Heart left ventricle (tissue), 16 donors: ENCODE data around the gene PAQR4. TPM values are rescaled to one million over a fixed set of nuclear protein-coding genes. Genes with fewer than 3 reads are reported as not detected.

Experiments
- ATAC-seq, 4 donors: fragments of 200-7000 bp; cut with Tn5 transposase; one replicate each; pipeline ENCODE4 v1.9.1; 2020 to 2022; ENCODE audit warnings: moderate library complexity in 4 of 4, mild to moderate bottlenecking in 3 of 4, moderate number of reproducible peaks in 1 of 4
- DNase-seq, 5 donors: peaks; one replicate each; pipeline ENCODE4 v3.0.0-alpha.2; 2020
- H3K27ac ChIP-seq, 12 donors: fragments of 200-600 bp; sonication (generic) in 4 of 12; one replicate each; pipeline versions ENCODE4 v1.5.0 to v1.8.0; 2016 to 2022; ENCODE audit warnings: mild to moderate bottlenecking in 2 of 12
- H3K27me3 ChIP-seq, 9 donors: fragments of 200-600 bp; sonication (generic) in 2 of 9; one replicate each; pipeline versions ENCODE4 v1.5.1 to v1.8.0; 2016 to 2022; ENCODE audit warnings: mild to moderate bottlenecking in 3 of 9
- H3K36me3 ChIP-seq, 9 donors: fragments of 200-600 bp; sonication (generic) in 2 of 9; one replicate each; pipeline versions ENCODE4 v1.5.0 to v1.8.0; 2018 to 2022; ENCODE audit warnings: mild to moderate bottlenecking in 2 of 9
- H3K4me1 ChIP-seq, 12 donors: fragments of 200-600 bp; sonication (generic) in 4 of 12; one replicate each; pipeline versions ENCODE4 v1.5.0 to v1.8.0; 2016 to 2022; ENCODE audit warnings: mild to moderate bottlenecking in 3 of 12
- H3K4me3 ChIP-seq, 12 donors: fragments of 200-600 bp; sonication (generic) in 4 of 12; one replicate each; pipeline versions ENCODE4 v1.5.0 to v1.8.0; 2017 to 2022; ENCODE audit warnings: mild to moderate bottlenecking in 9 of 12, moderate library complexity in 4 of 12
- H3K9me3 ChIP-seq, 12 donors: fragments of 200-600 bp; sonication (generic) in 4 of 12; one replicate each; pipeline versions ENCODE4 v1.5.0 to v1.8.0; 2016 to 2022; ENCODE audit warnings: mild to moderate bottlenecking in 1 of 12
- CTCF ChIP-seq, 12 donors: fragments of 200-600 bp; sonication (generic) in 4 of 12; IDR thresholded peaks; one replicate each; pipeline versions ENCODE4 v1.5.0 to v1.8.0; 2018 to 2022; ENCODE audit warnings: antibody characterized with exemption in 12 of 12, mild to moderate bottlenecking in 5 of 12
- POLR2A ChIP-seq, 2 donors: fragments of 450-650 bp; IDR thresholded peaks; one replicate each; pipeline ENCODE4 v1.6.1; 2017; ENCODE audit warnings: antibody characterized with exemption in 2 of 2, mild to moderate bottlenecking in 2 of 2, moderate library complexity in 2 of 2
- WGBS, 4 donors: extraction: QIAGEN DNeasy Blood & Tissue Kit in 2 of 4; methylation state at CpG; one replicate each; pipeline versions ENCODE4 v1.1.5 to v1.1.7; 2013 to 2018; 5-methylcytosine and 5-hydroxymethylcytosine counted together
- intact Hi-C, 10 donors: fragments of 100-400 bp; cut with DNase I; formaldehyde crosslinking; loops; one replicate each; pipeline versions ENCODE4 v1.11.1 to v1.14.2; 2022
- polyA plus RNA-seq, 2 donors: library from polyadenylated mRNA; stranded (reverse); fragments of 200-250 nt; gene quantifications; one replicate each; pipeline ENCODE4 v1.2.3, GENCODE V29; 2013
- total RNA-seq, 9 donors: library from RNA; depleted of rRNA in 2 of 9; stranded (reverse); fragments of >200 nt in 2 of 9; fragmentation: NEBNext Ultra II Directional in 3 of 9; extraction: Animal tissue kit (Norgen Biotek cat#: 25700) in 3 of 9; gene quantifications; one replicate each; pipeline versions ENCODE4 v1.1.0 to v1.2.4, GENCODE V29; 2016 to 2023
- donor health status: ischemic (EF 13 %, LVEDD 7.1; RV severe dilation, severe dysfunction).
- donor health status: healthy with polysubstance abuse.
- donor health status: DM: no; HTN: yes; CAD: no.
- donor health status: DM: no; HTN: no; CAD: no.
- donor health status: ischemic (EF 25% LVEDD 6.9; RV normal size, moderate dysfunction).
- donor health status: ischemic (EF 25% LVEDD 5.7; RV mildly dilated, moderate dysfunction).
- donor health status: healthy.
- donor health status: DM: yes; HTN: yes; CAD: no.
- donor health status: ischemic (EF 35%, LVEDD 5.7; RV mildly dilated, moderate dysfunction).
- donor health status: nonischemic (EF 11% LVEDD 7.7; RV severe dilation, severe dysfunction).
- donor health status: DM: yes; HTN: yes; CAD: no.
- donor health status: PGD.
- donor health status: ischemic (EF 29% LVEDD 5.4; RV normal size, mild dysfunction).
- donor health status: nonischemic (EF 23%, LVEDD 6.1; RV moderate dilation, normal function).

Gene PAQR4
- total and polyA plus RNA-seq, 11 donors = 6.9 to 16.3 (median 9.0) TPM

GRCh38 chr16:3001316-3001715, 32.2 kb downstream of the PAQR4 start:
- TF ChIP-seq POLR2A (IDR thresholded peaks at IDR 0.05) (no peak), CTCF (IDR thresholded peaks at IDR 0.05) (no peak)
- ATAC-seq = no peak

DNA sequence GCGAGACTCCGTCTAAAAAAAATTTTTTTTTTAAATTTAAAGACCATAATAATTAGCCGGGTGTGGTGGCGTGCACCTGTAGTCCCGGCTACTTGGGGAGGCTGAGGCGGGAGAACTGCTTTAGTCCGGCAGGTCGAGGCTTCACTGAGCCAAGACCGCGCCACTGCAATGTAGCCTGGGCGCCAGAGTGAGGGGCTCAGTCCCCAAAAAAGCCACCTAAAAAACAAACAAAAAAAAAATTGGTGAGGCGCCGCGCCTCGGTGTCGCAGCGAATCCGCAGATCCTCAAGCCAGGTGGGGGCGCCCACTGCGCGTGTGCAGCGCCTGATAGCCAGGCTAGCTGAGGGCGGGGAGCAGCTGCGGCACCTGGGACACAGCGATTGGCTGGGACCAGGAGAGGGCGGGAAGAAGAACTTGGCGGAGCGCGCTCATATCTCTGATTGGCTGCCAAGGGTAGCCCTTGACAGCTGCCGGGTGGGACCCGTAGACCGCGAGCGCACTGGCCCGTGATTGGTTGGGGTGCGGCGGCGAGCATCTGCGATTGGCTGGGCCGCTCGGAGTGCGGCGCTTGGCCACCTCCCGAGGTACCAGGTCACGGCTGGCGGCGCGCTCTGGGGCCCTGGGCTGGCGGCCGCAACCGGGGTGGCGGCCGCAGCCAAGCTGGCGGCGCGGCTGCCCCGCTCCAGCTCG, 34.6 kb downstream of the PAQR4 start:
- Histone ChIP-seq H3K27ac (peak overlapping the region in 1 of 12 donors; percentile 67), H3K4me3 (peak overlapping the region in 10 of 12 donors; percentile 15 to 53 (median 28)), H3K9me3 (no peaks in the 10 kb centered on the region), H3K4me1 (peaks cover 0 to 28% (median 4%) of the 10 kb centered on the region in 12 donors), H3K27me3 (peaks cover 0 to 51% (median 20%) of the 10 kb centered on the region in 9 donors), H3K36me3 (peaks cover 0 to 2% (median 0%) of the 10 kb centered on the region in 9 donors)
- TF ChIP-seq CTCF (IDR thresholded peaks at IDR 0.05) = peak; percentile 7 to 69 (median 55)
- TF ChIP-seq POLR2A (IDR thresholded peaks at IDR 0.05) = peak in 1 of 2 donors; percentile 40
- peak; percentile 95 to 99 (median 97) for DNase-seq
- intact Hi-C loops = loop anchor here in 1 of 10 donors (1.0 kb wide), 1 partner anchor 17 kb away; the partner anchor contains the start of gene TNFRSF12A
- 8 to 11% (median 9%) methylated on average over 40 to 58 of the region's 58 CpGs for WGBS, 4 donors
- peak; percentile 99 for ATAC-seq

More at GRCh38 chr16:3001316-3001715, 32.2 kb downstream of the PAQR4 start:
- Histone ChIP-seq H3K36me3 (no peaks in the 10 kb centered on the region), H3K4me1 (peaks cover 0 to 14% (median 3%) of the 10 kb centered on the region in 12 donors), H3K27me3 (peaks cover 0 to 36% (median 7%) of the 10 kb centered on the region in 9 donors), H3K4me3 (no peak overlapping the region), H3K9me3 (no peaks in the 10 kb centered on the region), H3K27ac (no peak overlapping the region)
- intact Hi-C loops = no loop called here
- no peak for DNase-seq
- WGBS, 4 donors = 68 to 77% (median 73%) methylated on average over 10 to 12 of the region's 12 CpGs

- H3K27me3 ChIP-seq = peaks cover 0 to 57% (median 23%) of the 10 kb centered on the region in 9 donors
- H3K4me3 ChIP-seq = peak overlapping the region in 6 of 12 donors; percentile 25 to 53 (median 40)
- peaks cover 0 to 2% (median 0%) of the 10 kb centered on the region in 9 donors for H3K36me3 ChIP-seq
- H3K4me1 ChIP-seq = peaks cover 0 to 30% (median 4%) of the 10 kb centered on the region in 12 donors
- H3K9me3 ChIP-seq = no peaks in the 10 kb centered on the region
- no peak for DNase-seq
- intact Hi-C loops = loop anchor here in 1 of 10 donors (1.0 kb wide), 1 partner anchor 16 kb away; the partner anchor contains the start of gene TNFRSF12A
- H3K27ac ChIP-seq = peak overlapping the region in 1 of 12 donors; percentile 67
- WGBS, 4 donors = 0 to 2% (median 1%) methylated on average over 17 to 64 of the region's 67 CpGs
- ATAC-seq = no peak
- TF ChIP-seq POLR2A (IDR thresholded peaks at IDR 0.05) = no peak
- TF ChIP-seq CTCF (IDR thresholded peaks at IDR 0.05) = no peak
Measured at GRCh38 chr16:3004319-3004718, 35.2 kb downstream of the PAQR4 start.

DNA sequence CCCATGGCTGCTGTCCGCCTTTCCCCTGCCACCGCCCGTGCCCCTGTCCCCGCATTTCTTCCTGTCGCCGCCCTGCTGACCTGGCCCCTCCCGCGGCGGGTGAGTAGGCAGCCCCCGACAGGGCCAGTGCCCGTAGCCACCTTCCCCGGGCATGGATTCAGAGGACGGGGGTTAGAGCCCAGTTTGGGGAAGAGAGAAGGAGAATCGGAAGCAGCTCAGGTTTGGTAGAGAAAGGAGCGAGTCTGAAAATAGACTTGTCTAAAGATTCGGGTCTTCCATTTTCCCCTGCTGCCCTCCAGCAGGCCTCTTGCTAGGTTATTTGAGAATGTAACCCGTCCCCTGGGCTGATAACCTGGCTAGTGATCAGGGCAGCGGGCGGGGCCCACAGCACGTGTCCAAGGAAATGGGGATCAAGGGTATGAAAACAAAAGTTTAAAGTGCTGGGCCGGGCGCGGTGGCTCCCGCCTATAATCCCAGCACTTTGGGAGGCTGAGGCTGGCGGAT, 35.7 kb downstream of the PAQR4 start:
- 5 to 8% (median 6%) methylated on average over 19 to 25 of the region's 25 CpGs for WGBS, 4 donors
- TF ChIP-seq CTCF (IDR thresholded peaks at IDR 0.05) (no peak), POLR2A (IDR thresholded peaks at IDR 0.05) (no peak)
- Histone ChIP-seq H3K4me3 (peak overlapping the region in 11 of 12 donors; percentile 15 to 56 (median 50)), H3K27me3 (peaks cover 0 to 62% (median 29%) of the 10 kb centered on the region in 9 donors), H3K4me1 (peaks cover 0 to 30% (median 4%) of the 10 kb centered on the region in 12 donors), H3K36me3 (peaks cover 0 to 2% (median 0%) of the 10 kb centered on the region in 9 donors), H3K27ac (peak overlapping the region in 9 of 12 donors; percentile 18 to 80 (median 65)), H3K9me3 (no peaks in the 10 kb centered on the region)
- intact Hi-C loops = loop anchor here in 1 of 10 donors (1.0 kb wide), 1 partner anchor 15 kb away; the partner anchor contains the start of gene TNFRSF12A
- no peak for ATAC-seq
- no peak for DNase-seq
